LNCAP (cell line): Measurements from ENCODE around the gene ZFYVE27.

Experiments
- TF ChIP-seq, protein P1 (sequence below): fragments of 450-650 bp; IDR thresholded peaks from 2 replicates; pipeline ENCODE4 v1.5.1; 2017; ENCODE audit warnings: mild to moderate bottlenecking

The ZFYVE27 gene

GRCh38 chr10:97785731-97786130 lies 48.8 kb downstream of the ZFYVE27 start:
- TF ChIP-seq, protein P1, sequence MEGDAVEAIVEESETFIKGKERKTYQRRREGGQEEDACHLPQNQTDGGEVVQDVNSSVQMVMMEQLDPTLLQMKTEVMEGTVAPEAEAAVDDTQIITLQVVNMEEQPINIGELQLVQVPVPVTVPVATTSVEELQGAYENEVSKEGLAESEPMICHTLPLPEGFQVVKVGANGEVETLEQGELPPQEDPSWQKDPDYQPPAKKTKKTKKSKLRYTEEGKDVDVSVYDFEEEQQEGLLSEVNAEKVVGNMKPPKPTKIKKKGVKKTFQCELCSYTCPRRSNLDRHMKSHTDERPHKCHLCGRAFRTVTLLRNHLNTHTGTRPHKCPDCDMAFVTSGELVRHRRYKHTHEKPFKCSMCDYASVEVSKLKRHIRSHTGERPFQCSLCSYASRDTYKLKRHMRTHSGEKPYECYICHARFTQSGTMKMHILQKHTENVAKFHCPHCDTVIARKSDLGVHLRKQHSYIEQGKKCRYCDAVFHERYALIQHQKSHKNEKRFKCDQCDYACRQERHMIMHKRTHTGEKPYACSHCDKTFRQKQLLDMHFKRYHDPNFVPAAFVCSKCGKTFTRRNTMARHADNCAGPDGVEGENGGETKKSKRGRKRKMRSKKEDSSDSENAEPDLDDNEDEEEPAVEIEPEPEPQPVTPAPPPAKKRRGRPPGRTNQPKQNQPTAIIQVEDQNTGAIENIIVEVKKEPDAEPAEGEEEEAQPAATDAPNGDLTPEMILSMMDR, result no peak

DNA sequence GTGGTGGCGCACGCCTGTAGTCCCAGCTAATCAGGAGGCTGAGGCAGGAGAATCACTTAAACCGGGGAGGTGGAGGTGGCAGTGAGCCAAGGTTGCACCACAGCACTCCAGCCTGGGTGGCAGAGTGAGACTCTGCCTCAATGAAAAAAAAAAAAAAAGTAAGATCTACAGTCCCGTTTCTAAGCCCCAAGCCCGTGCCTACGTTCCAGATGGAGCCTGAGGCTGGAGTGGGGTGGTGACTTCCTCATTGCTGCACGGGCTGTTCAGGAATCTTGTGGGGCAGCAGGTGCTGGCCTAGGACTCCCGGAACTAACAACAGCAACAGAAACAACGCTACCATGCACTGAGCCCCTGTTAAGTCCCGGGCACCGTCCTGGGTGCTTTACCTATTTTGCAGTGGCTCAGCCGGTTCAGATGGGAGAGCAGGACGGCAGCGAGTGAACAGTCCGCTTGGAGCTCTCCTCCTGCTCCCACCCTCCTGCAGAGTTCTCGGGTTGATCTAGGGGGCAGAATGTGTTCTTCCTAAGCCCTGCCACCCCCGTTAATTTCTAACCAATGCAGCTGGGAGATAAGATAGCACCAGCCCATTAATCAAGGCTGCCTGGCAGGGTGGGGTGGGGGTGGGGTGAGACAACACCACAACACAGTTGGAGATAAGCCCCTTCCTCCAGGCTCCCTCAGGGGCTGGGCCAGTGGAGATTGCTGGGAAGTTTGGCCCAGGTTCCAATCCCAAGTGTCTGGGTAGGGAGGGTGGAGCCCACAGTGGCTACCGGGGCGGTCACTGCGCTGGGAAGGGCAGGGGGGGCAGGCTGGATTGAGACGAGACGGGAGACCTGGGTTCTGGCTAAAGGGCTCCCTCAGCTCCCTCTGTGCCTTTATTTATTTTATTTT lies 51.9 kb downstream of the ZFYVE27 start:
- TF ChIP-seq, protein P1, result no peak

DNA sequence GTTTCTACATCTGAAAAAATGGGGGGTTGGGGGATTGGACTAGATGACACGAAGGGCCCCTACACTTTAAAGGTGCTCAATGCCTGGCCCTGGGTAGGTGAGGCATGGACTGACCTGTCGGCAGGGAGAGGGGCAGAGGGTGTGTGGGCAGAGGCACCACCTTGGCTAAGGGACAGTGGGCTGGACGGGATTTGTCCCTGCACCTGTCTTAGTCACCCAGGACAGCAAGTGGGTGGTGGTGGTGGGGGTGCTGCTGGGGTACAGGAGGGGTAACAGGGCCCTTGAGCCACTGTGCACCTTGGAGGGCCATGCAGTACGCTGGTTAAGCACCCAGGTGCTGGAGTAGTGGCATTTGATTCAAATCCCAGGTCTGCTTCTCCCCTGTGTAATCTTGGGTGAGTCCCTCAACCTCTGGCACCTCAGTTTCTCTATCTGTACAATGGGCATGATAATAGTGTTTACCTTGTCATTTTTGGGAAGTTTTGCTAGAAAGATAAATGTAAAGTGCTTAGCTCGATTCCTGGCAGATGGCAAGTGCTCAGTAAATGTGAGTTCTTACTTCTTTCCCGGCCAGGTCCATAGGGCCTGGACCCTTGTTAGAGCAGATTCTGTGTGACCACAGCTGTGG lies 53.0 kb downstream of the ZFYVE27 start:
- TF ChIP-seq, protein P1, result no peak

DNA sequence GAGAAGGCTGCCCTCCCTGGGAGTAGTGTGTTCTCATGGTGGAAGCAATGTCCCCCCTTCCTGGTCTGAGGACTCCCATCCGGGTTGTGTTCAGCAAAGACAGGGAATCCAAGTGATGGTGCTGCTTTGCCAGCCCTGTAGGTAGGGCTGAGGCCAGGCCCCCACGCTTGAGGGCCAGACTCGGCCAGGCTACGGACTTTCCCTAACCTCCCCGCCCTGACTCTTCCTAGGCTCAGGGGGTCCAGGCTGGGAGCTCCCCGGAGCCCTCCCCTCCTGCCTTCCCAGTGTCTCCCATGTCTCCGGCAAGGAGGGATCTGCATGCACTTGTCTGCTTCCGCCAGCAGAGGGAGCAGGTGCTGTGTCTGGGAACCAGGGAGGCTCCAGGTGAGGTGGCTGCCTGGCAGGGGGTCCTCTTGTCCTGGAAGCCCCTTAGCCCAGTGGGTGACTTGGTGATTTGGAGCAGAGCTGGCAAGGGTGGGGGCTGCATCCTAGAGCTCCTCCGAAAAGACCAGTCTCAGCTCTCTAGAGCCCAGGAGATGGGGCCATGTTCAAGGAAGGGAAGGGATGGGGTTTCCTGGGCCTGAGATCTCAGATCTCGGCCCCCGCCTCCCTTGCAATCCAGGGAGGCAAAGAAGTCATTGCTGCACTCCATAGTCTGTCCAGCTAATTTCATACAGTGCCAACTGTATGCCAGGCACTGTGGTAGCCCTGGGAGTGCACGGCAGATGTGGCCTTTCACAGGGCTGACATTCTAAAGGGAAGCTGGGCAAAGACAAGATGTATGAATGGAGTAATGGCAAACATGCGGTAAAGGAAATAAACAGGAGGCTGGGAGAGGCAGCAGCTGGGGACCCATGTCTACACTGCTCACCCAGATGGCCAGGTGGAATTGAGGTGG lies 55.1 kb downstream of the ZFYVE27 start:
- TF ChIP-seq, protein P1, result peak; percentile 95

- TF ChIP-seq, protein P1, result no peak
These were observed 59.0 kb downstream of the ZFYVE27 start for GRCh38 chr10:97795886-97796285.

DNA sequence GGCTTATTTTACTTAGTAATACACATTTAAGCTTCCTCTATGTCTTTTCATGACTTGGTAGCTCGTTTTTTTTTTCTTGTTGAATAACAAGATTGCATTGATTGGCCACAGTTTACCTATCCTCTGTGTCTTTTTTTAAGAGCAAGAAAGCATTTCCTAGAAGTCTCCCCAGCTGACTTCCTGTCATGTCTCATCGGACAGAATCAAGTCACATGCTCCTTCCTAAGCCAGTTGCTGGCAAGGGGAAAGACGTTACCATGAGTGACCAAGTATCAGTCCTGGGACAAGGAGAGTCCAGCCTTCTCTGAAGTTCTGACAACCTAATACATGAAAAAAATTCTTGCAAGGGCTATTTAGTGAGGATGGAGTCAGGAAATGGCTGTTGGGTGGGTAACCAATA lies 59.7 kb downstream of the ZFYVE27 start:
- TF ChIP-seq, protein P1, result no peak

GRCh38 chr10:97798958-97799610 lies 62.2 kb downstream of the ZFYVE27 start:
- TF ChIP-seq, protein P1, result no peak
